CD4-positive, alpha-beta T cell (primary cell): ENCODE results near the gene RNF114. TPM values are rescaled to one million over a fixed set of nuclear protein-coding genes. Genes with fewer than 3 reads are reported as not detected.

ENCODE experiments used
- ATAC-seq: fragments of 200-7000 bp; cut with Tn5 transposase; one replicate; pipeline ENCODE4 v1.10.0; 2022; ENCODE audit warnings: mild to moderate bottlenecking; ENCODE audit not compliant: poor library complexity
- CTCF ChIA-PET: fragments of 350-600 bp; sonication (Branson Sonifier 250); formaldehyde crosslinking; loops from one replicate; lab custom pipeline; 2021; ENCODE audit warnings: antibody characterized with exemption, inconsistent platforms; lab: Charles Lee
- POLR2A ChIA-PET: fragments of 350-600 bp; sonication (Branson Sonifier 250); formaldehyde crosslinking; loops from one replicate; lab custom pipeline; 2021; ENCODE audit warnings: antibody characterized with exemption, inconsistent platforms; lab: Charles Lee
- DNase-seq, 14 experiments: peaks; one replicate each; pipeline ENCODE4 v3.0.0-alpha.2; 2013 to 2020; ENCODE audit warnings: mixed read lengths in 2 of 14
- H3K27ac ChIP-seq, 2 donors: one replicate each; pipeline versions ENCODE4 v1.5.1 to v1.7.0; 2013; ENCODE audit warnings: low read length in 2 of 2, low read depth in 1 of 2, mild to moderate bottlenecking in 1 of 2
- H3K27me3 ChIP-seq, 2 experiments: 1 replicate in 1 of 2; 2 replicates in 1 of 2; pipeline versions ENCODE4 v1.6.1 to v1.7.0; 2013; ENCODE audit warnings: low read length in 2 of 2, control low read depth in 1 of 2, mild to moderate bottlenecking in 1 of 2, moderate library complexity in 1 of 2; ENCODE audit not compliant: insufficient read depth in 2 of 2, control insufficient read depth in 1 of 2
- H3K36me3 ChIP-seq: one replicate; pipeline ENCODE4 v1.6.1; 2013; ENCODE audit warnings: low read length, control low read depth; ENCODE audit not compliant: insufficient read depth
- H3K4me1 ChIP-seq: one replicate; pipeline ENCODE4 v1.6.1; 2013; ENCODE audit warnings: low read length, control low read depth; ENCODE audit not compliant: insufficient read depth
- H3K4me3 ChIP-seq: one replicate; pipeline ENCODE4 v1.5.1; 2013; ENCODE audit warnings: mild to moderate bottlenecking, low read length, moderate library complexity
- H3K9me3 ChIP-seq, 2 experiments: 1 replicate in 1 of 2; 2 replicates in 1 of 2; pipeline versions ENCODE4 v1.6.1 to v1.7.0; 2013; ENCODE audit warnings: low read length in 2 of 2, mild to moderate bottlenecking in 2 of 2, control low read depth in 1 of 2, moderate library complexity in 1 of 2; ENCODE audit not compliant: control insufficient read depth in 1 of 2, insufficient read depth in 1 of 2
- H3K27ac Mint-ChIP-seq: one replicate; pipeline ENCODE4 v1.8.0; 2020; ENCODE audit warnings: mixed read lengths
- H3K27me3 Mint-ChIP-seq: one replicate; pipeline ENCODE4 v1.8.0; 2021; ENCODE audit warnings: mixed read lengths
- H3K36me3 Mint-ChIP-seq: one replicate; pipeline ENCODE4 v1.8.0; 2021; ENCODE audit warnings: low read depth, mixed read lengths
- H3K4me1 Mint-ChIP-seq: one replicate; pipeline ENCODE4 v1.8.0; 2021; ENCODE audit warnings: low read depth, mixed read lengths
- H3K4me3 Mint-ChIP-seq: one replicate; pipeline ENCODE4 v1.8.0; 2020; ENCODE audit warnings: mild to moderate bottlenecking, mixed read lengths
- H3K9me3 Mint-ChIP-seq: one replicate; pipeline ENCODE4 v1.8.0; 2020; ENCODE audit warnings: mixed read lengths
- intact Hi-C, 2 experiments: fragments of 100-400 bp; cut with DNase I in 1 of 2; cut with micrococcal nuclease in 1 of 2; formaldehyde crosslinking; loops; one replicate each; pipeline versions ENCODE4 v1.15.1 to v1.9.0; 2023 to 2025; cut with DNase I, micrococcal nuclease
- total RNA-seq, 174 experiments: library from RNA in 2 of 174; stranded (reverse) in 2 of 174; gene quantifications; one replicate each; pipeline ENCODE4 v1.2.3 and lab custom pipeline; 2021 to 2026
- TF ChIP-seq, protein P1 (sequence below): fragments of 200-600 bp; IDR thresholded peaks from one replicate; pipeline ENCODE4 v1.8.0; 2022; ENCODE audit warnings: antibody characterized with exemption, mild to moderate bottlenecking

Gene RNF114
- total RNA-seq, 2 experiments from 2014 or later, result 129 to 132 TPM

- Mint-ChIP-seq H3K27ac (no peak overlapping the region), H3K27me3 (no peaks in the 10 kb centered on the region), H3K4me3 (no peak overlapping the region), H3K36me3 (no peaks in the 10 kb centered on the region), H3K4me1 (peaks cover 9% of the 10 kb centered on the region), H3K9me3 (no peaks in the 10 kb centered on the region)
- CTCF ChIA-PET, result no interaction called here
- intact Hi-C loops, result no loop called here
- ATAC-seq, result no peak
- no peak for DNase-seq
- H3K9me3 ChIP-seq, result no peaks in the 10 kb centered on the region
- H3K4me3 ChIP-seq, result no peak overlapping the region
- H3K36me3 ChIP-seq, result no peaks in the 10 kb centered on the region
- TF ChIP-seq, protein P1, sequence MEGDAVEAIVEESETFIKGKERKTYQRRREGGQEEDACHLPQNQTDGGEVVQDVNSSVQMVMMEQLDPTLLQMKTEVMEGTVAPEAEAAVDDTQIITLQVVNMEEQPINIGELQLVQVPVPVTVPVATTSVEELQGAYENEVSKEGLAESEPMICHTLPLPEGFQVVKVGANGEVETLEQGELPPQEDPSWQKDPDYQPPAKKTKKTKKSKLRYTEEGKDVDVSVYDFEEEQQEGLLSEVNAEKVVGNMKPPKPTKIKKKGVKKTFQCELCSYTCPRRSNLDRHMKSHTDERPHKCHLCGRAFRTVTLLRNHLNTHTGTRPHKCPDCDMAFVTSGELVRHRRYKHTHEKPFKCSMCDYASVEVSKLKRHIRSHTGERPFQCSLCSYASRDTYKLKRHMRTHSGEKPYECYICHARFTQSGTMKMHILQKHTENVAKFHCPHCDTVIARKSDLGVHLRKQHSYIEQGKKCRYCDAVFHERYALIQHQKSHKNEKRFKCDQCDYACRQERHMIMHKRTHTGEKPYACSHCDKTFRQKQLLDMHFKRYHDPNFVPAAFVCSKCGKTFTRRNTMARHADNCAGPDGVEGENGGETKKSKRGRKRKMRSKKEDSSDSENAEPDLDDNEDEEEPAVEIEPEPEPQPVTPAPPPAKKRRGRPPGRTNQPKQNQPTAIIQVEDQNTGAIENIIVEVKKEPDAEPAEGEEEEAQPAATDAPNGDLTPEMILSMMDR, result no peak
- no peaks in the 10 kb centered on the region for H3K27me3 ChIP-seq
- H3K27ac ChIP-seq, result no peak overlapping the region
- H3K4me1 ChIP-seq, result peaks cover 14% of the 10 kb centered on the region
- POLR2A ChIA-PET, result no interaction called here
Measured at GRCh38 chr20:49987015-49987867, 51.0 kb downstream of the RNF114 start.

DNA sequence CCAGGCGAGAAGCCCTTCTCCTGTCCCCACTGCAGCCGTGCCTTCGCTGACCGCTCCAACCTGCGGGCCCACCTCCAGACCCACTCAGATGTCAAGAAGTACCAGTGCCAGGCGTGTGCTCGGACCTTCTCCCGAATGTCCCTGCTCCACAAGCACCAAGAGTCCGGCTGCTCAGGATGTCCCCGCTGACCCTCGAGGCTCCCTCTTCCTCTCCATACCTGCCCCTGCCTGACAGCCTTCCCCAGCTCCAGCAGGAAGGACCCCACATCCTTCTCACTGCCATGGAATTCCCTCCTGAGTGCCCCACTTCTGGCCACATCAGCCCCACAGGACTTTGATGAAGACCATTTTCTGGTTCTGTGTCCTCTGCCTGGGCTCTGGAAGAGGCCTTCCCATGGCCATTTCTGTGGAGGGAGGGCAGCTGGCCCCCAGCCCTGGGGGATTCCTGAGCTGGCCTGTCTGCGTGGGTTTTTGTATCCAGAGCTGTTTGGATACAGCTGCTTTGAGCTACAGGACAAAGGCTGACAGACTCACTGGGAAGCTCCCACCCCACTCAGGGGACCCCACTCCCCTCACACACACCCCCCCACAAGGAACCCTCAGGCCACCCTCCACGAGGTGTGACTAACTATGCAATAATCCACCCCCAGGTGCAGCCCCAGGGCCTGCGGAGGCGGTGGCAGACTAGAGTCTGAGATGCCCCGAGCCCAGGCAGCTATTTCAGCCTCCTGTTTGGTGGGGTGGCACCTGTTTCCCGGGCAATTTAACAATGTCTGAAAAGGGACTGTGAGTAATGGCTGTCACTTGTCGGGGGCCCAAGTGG lies 51.9 kb downstream of the RNF114 start:
- Mint-ChIP-seq H3K9me3 (no peaks in the 10 kb centered on the region), H3K4me3 (no peak overlapping the region), H3K27me3 (no peaks in the 10 kb centered on the region), H3K4me1 (peaks cover 5% of the 10 kb centered on the region), H3K27ac (no peak overlapping the region), H3K36me3 (no peaks in the 10 kb centered on the region)
- H3K27ac ChIP-seq, result no peak overlapping the region
- ChIA-PET CTCF (interaction anchor here (1.1 to 1.8 kb wide), 2 partner anchors 9 to 83 kb away, joined by 3 to 9 read pairs; no protein-coding TSS in a partner anchor), POLR2A (no interaction called here)
- no peaks in the 10 kb centered on the region for H3K27me3 ChIP-seq
- H3K9me3 ChIP-seq, result no peaks in the 10 kb centered on the region
- TF ChIP-seq, protein P1, result no peak
- peaks cover 8% of the 10 kb centered on the region for H3K4me1 ChIP-seq
- no peaks in the 10 kb centered on the region for H3K36me3 ChIP-seq
- no peak for DNase-seq
- no peak for ATAC-seq
- H3K4me3 ChIP-seq, result no peak overlapping the region
- intact Hi-C loops, result no loop called here

DNA sequence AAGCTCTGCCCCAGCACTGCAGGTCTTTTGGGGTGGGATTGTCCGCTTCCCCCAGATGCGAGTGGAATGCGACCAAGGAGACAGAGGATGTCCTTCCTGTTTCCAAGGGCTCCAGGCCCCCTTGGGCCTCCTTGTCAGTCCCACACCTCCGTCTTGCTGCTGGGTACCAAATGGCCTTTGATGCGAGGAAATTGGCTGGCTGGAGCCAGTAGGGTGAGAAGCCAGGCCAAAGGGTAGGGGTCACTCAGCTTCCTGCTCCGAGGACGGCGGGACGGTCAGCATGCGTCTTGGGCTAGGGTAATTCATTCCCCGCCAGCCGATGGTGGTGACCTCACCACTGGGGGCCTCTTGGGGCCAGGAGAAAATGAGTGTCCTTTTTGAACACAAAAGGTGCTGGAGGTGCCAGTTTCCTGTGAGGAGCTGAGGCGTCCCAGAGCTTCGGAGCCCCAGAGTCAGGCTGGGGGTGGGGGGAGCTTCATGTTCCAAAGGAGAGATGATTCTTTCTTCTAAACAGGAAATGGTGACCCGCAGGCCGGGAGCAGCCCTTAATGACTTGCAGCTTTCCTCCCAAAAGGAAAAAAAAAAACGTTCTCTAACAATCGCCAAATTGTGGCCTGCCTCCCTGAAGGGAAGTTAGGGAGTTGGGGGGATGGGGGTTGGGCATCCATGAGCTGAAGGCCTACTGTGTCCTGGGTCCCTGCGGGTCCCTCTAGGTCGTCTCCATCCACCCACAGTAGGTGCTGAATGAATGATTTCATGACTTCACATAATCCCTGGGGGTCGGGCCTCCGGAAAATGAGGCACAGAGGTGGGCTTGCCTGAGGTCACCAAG lies 53.3 kb downstream of the RNF114 start:
- Histone ChIP-seq H3K4me1 (peaks cover 4% of the 10 kb centered on the region), H3K9me3 (no peaks in the 10 kb centered on the region), H3K27ac (no peak overlapping the region), H3K36me3 (no peaks in the 10 kb centered on the region), H3K27me3 (no peaks in the 10 kb centered on the region), H3K4me3 (no peak overlapping the region)
- ChIA-PET CTCF (interaction anchor here (1.1 to 1.8 kb wide), 2 partner anchors 11 to 82 kb away, joined by 3 to 9 read pairs; no protein-coding TSS in a partner anchor), POLR2A (no interaction called here)
- Mint-ChIP-seq H3K9me3 (no peaks in the 10 kb centered on the region), H3K4me1 (no peaks in the 10 kb centered on the region), H3K4me3 (no peak overlapping the region), H3K27ac (no peak overlapping the region), H3K27me3 (no peaks in the 10 kb centered on the region), H3K36me3 (no peaks in the 10 kb centered on the region)
- TF ChIP-seq, protein P1, result no peak
- ATAC-seq (no peak), DNase-seq (peak in 1 of 14 experiments; percentile 9)
- intact Hi-C loops, result no loop called here
